HepG2 (cell line): ENCODE results near the gene CMAS. TPM values are rescaled to one million over a fixed set of nuclear protein-coding genes. Genes with fewer than 3 reads are reported as not detected.

Experiments used
- ATAC-seq: fragments of 200-7000 bp; cut with Tn5 transposase; 3 replicates; pipeline ENCODE4 v1.9.1; 2020; ENCODE audit warnings: mild to moderate bottlenecking, moderate library complexity
- BruUV-seq: library from RNA; stranded (reverse); fragments of 400-500 nt; replicated peaks from 2 replicates; lab custom pipeline; 2021; lab: Mats Ljungman, UMichigan
- CTCF ChIA-PET: fragments of 300-600 bp; formaldehyde crosslinking; extraction: SDS; loops from one replicate; lab custom pipeline; 2021; ENCODE audit warnings: low total read pairs, inconsistent platforms, low intra/inter-chr PET ratio; lab: Yijun Ruan, JAX
- POLR2A ChIA-PET: fragments of 350-600 bp; sonication (Branson Sonifier 250); formaldehyde crosslinking; loops from one replicate; lab custom pipeline; 2020; ENCODE audit warnings: antibody characterized with exemption, inconsistent platforms; lab: Yijun Ruan, JAX
- DNase-seq: peaks from one replicate; pipeline ENCODE4 v3.0.0-alpha.2; 2015; ENCODE audit warnings: low spot score
- FAIRE-seq: peaks from 3 replicates; lab custom pipeline; 2011; peaks lifted over from hg19 to GRCh38; lab: Jason Lieb, UNC
- H2AFZ ChIP-seq: one replicate; pipeline ENCODE4 v1.6.1; 2011; ENCODE audit warnings: low read length, inconsistent platforms
- H3K27ac ChIP-seq: fragments of 300-600 bp; 3 replicates; pipeline ENCODE4 v1.8.0; 2011; ENCODE audit warnings: mixed run types, mild to moderate bottlenecking, mixed read lengths, low read length, inconsistent platforms; ENCODE audit not compliant: insufficient read depth; ENCODE audit errors: extremely low read length
- H3K27me3 ChIP-seq, 2 experiments: fragments of 200-600 bp in 1 of 2; 2 replicates in 1 of 2; 3 replicates in 1 of 2; pipeline versions ENCODE4 v1.6.0 to v1.8.0; 2011; ENCODE audit warnings: low read length in 2 of 2, mild to moderate bottlenecking in 2 of 2, moderate library complexity in 2 of 2, inconsistent platforms in 1 of 2; ENCODE audit not compliant: insufficient read depth in 2 of 2, control insufficient read depth in 1 of 2
- H3K36me3 ChIP-seq, 2 experiments: fragments of 200-600 bp in 1 of 2; replicated peaks in 1 of 2; 2 replicates in 1 of 2; 3 replicates in 1 of 2; pipeline versions ENCODE4 v1.5.1 to v1.8.0; 2011; ENCODE audit warnings: low read length in 2 of 2, inconsistent platforms in 1 of 2; ENCODE audit not compliant: insufficient read depth in 2 of 2, control insufficient read depth in 1 of 2
- H3K4me1 ChIP-seq: 2 replicates; pipeline ENCODE4 v1.5.1; 2012; ENCODE audit warnings: low read length, inconsistent platforms; ENCODE audit not compliant: insufficient read depth
- H3K4me2 ChIP-seq: 2 replicates; pipeline ENCODE4 v1.6.0; 2011; ENCODE audit warnings: low read depth, low read length, inconsistent platforms
- H3K4me3 ChIP-seq, 3 experiments: fragments of 200-600 bp in 1 of 3; sonication (generic), shearing (Covaris generic) in 1 of 3; replicated peaks in 1 of 3; 2 replicates each; pipeline ENCODE4 v1.5.1; 2011 to 2016; ENCODE audit warnings: low read length in 3 of 3, inconsistent platforms in 2 of 3, low read depth in 2 of 3, mild to moderate bottlenecking in 2 of 3, control low read depth in 1 of 3, mixed read lengths in 1 of 3; ENCODE audit not compliant: insufficient read depth in 1 of 3
- H3K79me2 ChIP-seq: one replicate; pipeline ENCODE4 v1.6.1; 2011; ENCODE audit warnings: low read length, inconsistent platforms; ENCODE audit not compliant: insufficient read depth
- H3K9ac ChIP-seq: 2 replicates; pipeline ENCODE4 v1.6.0; 2011; ENCODE audit warnings: mild to moderate bottlenecking, low read depth, low read length, inconsistent platforms; ENCODE audit not compliant: insufficient read depth
- H3K9me3 ChIP-seq: 2 replicates; pipeline ENCODE4 v1.5.1; 2012; ENCODE audit warnings: mild to moderate bottlenecking, low read length
- H4K20me1 ChIP-seq: 2 replicates; pipeline ENCODE4 v1.6.0; 2011; ENCODE audit warnings: inconsistent platforms, mild to moderate bottlenecking, low read length, moderate library complexity; ENCODE audit not compliant: insufficient read depth
- ADNP ChIP-seq: sonication (generic); formaldehyde crosslinking; IDR thresholded peaks from 2 replicates; pipeline ENCODE4 v1.4.0; 2020; ENCODE audit warnings: missing genetic modification reagents
- GPBP1L1 ChIP-seq: sonication (generic); formaldehyde crosslinking; IDR thresholded peaks from 2 replicates; pipeline ENCODE4 v1.5.0; 2020; ENCODE audit warnings: mild to moderate bottlenecking, missing genetic modification reagents
- MLXIP ChIP-seq: sonication (generic); formaldehyde crosslinking; IDR thresholded peaks from 2 replicates; pipeline ENCODE4 v1.9.0; 2021; ENCODE audit warnings: missing genetic modification reagents, borderline replicate concordance
- PRDM15 ChIP-seq: sonication (generic); formaldehyde crosslinking; IDR thresholded peaks from 2 replicates; pipeline ENCODE4 v1.4.0; 2020; ENCODE audit warnings: missing genetic modification reagents
- SMARCC2 ChIP-seq: fragments of 450-650 bp; IDR thresholded peaks from 2 replicates; pipeline ENCODE4 v1.6.1; 2017; ENCODE audit warnings: antibody characterized with exemption, mild to moderate bottlenecking
- SP1 ChIP-seq, 2 experiments: fragments of 450-650 bp in 1 of 2; sonication (generic) in 1 of 2; formaldehyde crosslinking in 1 of 2; IDR thresholded peaks; 2 replicates each; pipeline versions ENCODE4 v1.4.0 to v1.6.1; 2016 to 2020; ENCODE audit warnings: missing genetic modification reagents in 1 of 2
- SRF ChIP-seq: IDR thresholded peaks from 2 replicates; pipeline ENCODE4 v1.6.1; 2011; ENCODE audit warnings: mild to moderate bottlenecking, low read depth, low read length, moderate library complexity
- SRSF4 ChIP-seq: fragments of 200-400 bp; formaldehyde crosslinking; IDR thresholded peaks from one replicate; pipeline ENCODE4 v1.6.1; 2018; ENCODE audit warnings: mild to moderate bottlenecking, low read depth, low read length, moderate library complexity; ENCODE audit not compliant: poor library complexity, severe bottlenecking
- TBL1XR1 ChIP-seq: fragments of 150-350 bp; IDR thresholded peaks from 2 replicates; pipeline ENCODE4 v1.6.1; 2014; ENCODE audit warnings: borderline replicate concordance, low read length; ENCODE audit not compliant: partially characterized antibody
- TCF7 ChIP-seq: sonication (generic); IDR thresholded peaks from 2 replicates; pipeline ENCODE4 v1.6.1; 2016; ENCODE audit warnings: antibody characterized with exemption, low read depth
- YEATS2 ChIP-seq: sonication (generic); formaldehyde crosslinking; IDR thresholded peaks from 2 replicates; pipeline ENCODE4 v1.4.0; 2020; ENCODE audit warnings: missing genetic modification reagents, borderline replicate concordance
- ZBTB21 ChIP-seq: sonication (generic); formaldehyde crosslinking; IDR thresholded peaks from 2 replicates; pipeline ENCODE4 v1.4.0; 2020; ENCODE audit warnings: missing genetic modification reagents
- ZFP90 ChIP-seq: sonication (generic); formaldehyde crosslinking; IDR thresholded peaks from 2 replicates; pipeline ENCODE4 v1.8.0; 2022; ENCODE audit warnings: missing genetic modification reagents, mild to moderate bottlenecking, inconsistent platforms, borderline replicate concordance
- ZNF143 ChIP-seq: sonication (generic); formaldehyde crosslinking; IDR thresholded peaks from 2 replicates; pipeline ENCODE4 v1.4.0; 2020; ENCODE audit warnings: missing genetic modification reagents
- ZNF235 ChIP-seq: sonication (generic); formaldehyde crosslinking; IDR thresholded peaks from 2 replicates; pipeline ENCODE4 v1.8.1; 2023; ENCODE audit warnings: mild to moderate bottlenecking, missing genetic modification reagents, borderline replicate concordance
- ZNF33A ChIP-seq: sonication (generic); formaldehyde crosslinking; IDR thresholded peaks from 2 replicates; pipeline ENCODE4 v1.5.1; 2020; ENCODE audit warnings: missing genetic modification reagents, mild to moderate bottlenecking, moderate library complexity, borderline replicate concordance
- ZNF343 ChIP-seq: sonication (generic); formaldehyde crosslinking; IDR thresholded peaks from 2 replicates; pipeline ENCODE4 v1.4.0; 2020; ENCODE audit warnings: mild to moderate bottlenecking, missing genetic modification reagents
- ZNF841 ChIP-seq: sonication (generic); formaldehyde crosslinking; IDR thresholded peaks from 2 replicates; pipeline ENCODE4 v1.8.1; 2023; ENCODE audit warnings: missing genetic modification reagents, borderline replicate concordance
- WGBS: methylation state at CpG from one replicate; pipeline ENCODE4 v1.1.6; 2017; ENCODE audit warnings: low lambda C conversion rate; 5-methylcytosine and 5-hydroxymethylcytosine counted together
- in situ Hi-C: cut with HindIII; loops from 2 replicates; pipeline ENCODE4 v1.10.0; 2017; ENCODE audit warnings: low pct_unique_long_range_greater_than_20kb; ENCODE audit not compliant: extremely low pct_ligation_motif_present
- intact Hi-C: fragments of 100-400 bp; cut with micrococcal nuclease; formaldehyde crosslinking; loops from one replicate; pipeline ENCODE4 v1.10.0; 2022; ENCODE audit not compliant: unreplicated experiment
- polyA plus RNA-seq, 8 experiments: library from polyadenylated mRNA; depleted of rRNA in 3 of 8; stranded (reverse) in 7 of 8; unstranded in 1 of 8; fragments of >200 nt; fragmentation: Illumina TruSeq in 4 of 8; extraction: Trizol in 4 of 8; gene quantifications; 2 replicates each; pipeline versions ENCODE4 v1.2.1 to v1.2.3, GENCODE V29; 2011 to 2016; ENCODE audit warnings: low read depth in 4 of 8, missing spikeins in 1 of 8, mixed read lengths in 1 of 8; ENCODE audit not compliant: insufficient read depth in 1 of 8
- total RNA-seq, 5 experiments: library from RNA; depleted of rRNA; stranded (reverse); fragments of >200 nt; fragmentation: Illumina TruSeq; extraction: Trizol; gene quantifications; 2 replicates each; pipeline ENCODE4 v1.2.3, GENCODE V29; 2016; ENCODE audit warnings: low read depth in 1 of 5

CMAS gene
- total and polyA plus RNA-seq, 2 of the 13 experiments (the other 11 are each of a cell fraction or from before 2014, with no cell fraction given) = 14.0 to 21.3 TPM

- no peak overlapping the region for H3K4me3 ChIP-seq
- ChIA-PET POLR2A (no interaction called here), CTCF (no interaction called here)
- no peak overlapping the region for H3K9ac ChIP-seq
- no peak for ATAC-seq
- WGBS = 97% methylated on average over 4 of the region's 4 CpGs
- H3K4me1 ChIP-seq = peaks cover 42% of the 10 kb centered on the region
- no peak overlapping the region for H3K4me2 ChIP-seq
- no peak for TF ChIP-seq PRDM15 (CRISPR knock-in tag)
- TF ChIP-seq ZNF235 (CRISPR knock-in tag) = no peak
- TF ChIP-seq SMARCC2 = no peak
- no peak for TF ChIP-seq SRF
- TF ChIP-seq SP1 (IDR thresholded peaks at IDR 0.05) = no peak
- no peak for TF ChIP-seq SP1 (CRISPR knock-in tag; IDR thresholded peaks at IDR 0.05)
- no peak for TF ChIP-seq YEATS2 (CRISPR knock-in tag)
- TF ChIP-seq TBL1XR1 = no peak
- TF ChIP-seq ZNF343 (CRISPR knock-in tag) = no peak
- no peak for TF ChIP-seq MLXIP (CRISPR knock-in tag)
- TF ChIP-seq TCF7 = no peak
- TF ChIP-seq ZNF841 = no peak
- TF ChIP-seq ADNP (CRISPR knock-in tag) = no peak
- no peak for TF ChIP-seq SRSF4
- no peak for TF ChIP-seq ZFP90 (CRISPR knock-in tag)
- no peak for TF ChIP-seq ZNF143 (CRISPR knock-in tag)
- TF ChIP-seq ZBTB21 (CRISPR knock-in tag) = no peak
- TF ChIP-seq GPBP1L1 (CRISPR knock-in tag) = no peak
- no peak for TF ChIP-seq ZNF33A (CRISPR knock-in tag)
- peaks cover 8% of the 10 kb centered on the region for H3K79me2 ChIP-seq
- H4K20me1 ChIP-seq = no peaks in the 10 kb centered on the region
- no TSS peak for BruUV-seq
- H3K27ac ChIP-seq = no peak overlapping the region
- no peak overlapping the region for H2AFZ ChIP-seq
- FAIRE-seq = no peak
- in situ Hi-C loops (no loop called here), intact Hi-C loops (no loop called here)
- no peak for DNase-seq
- H3K9me3 ChIP-seq = no peaks in the 10 kb centered on the region
- no peaks in the 10 kb centered on the region; a peak in 1 of 5 replicates for H3K27me3 ChIP-seq
- H3K36me3 ChIP-seq = no peaks in the 10 kb centered on the region
Observed at GRCh38 chr12:22050078-22050477, 4.1 kb downstream of the CMAS start.
